NK-92 treated with Interleukin-12 subunit alpha and Interleukin-12 subunit beta, amount 100 ng/mL, for 24 hours (cell line): ENCODE results near the gene GLCE.
"Not testable (repeated sequence)": the region's sequence is repeated elsewhere in the genome, so short reads cannot be mapped to it uniquely, and the experiment has no call there.

Experiments used
- DNase-seq: peaks from one replicate; lab custom pipeline; 2025; lab: John Stamatoyannopoulos, UW

The GLCE gene

GRCh38 chr15:69299451-69299886 is 139.0 kb downstream of the GLCE start:
- no peak for DNase-seq

DNA sequence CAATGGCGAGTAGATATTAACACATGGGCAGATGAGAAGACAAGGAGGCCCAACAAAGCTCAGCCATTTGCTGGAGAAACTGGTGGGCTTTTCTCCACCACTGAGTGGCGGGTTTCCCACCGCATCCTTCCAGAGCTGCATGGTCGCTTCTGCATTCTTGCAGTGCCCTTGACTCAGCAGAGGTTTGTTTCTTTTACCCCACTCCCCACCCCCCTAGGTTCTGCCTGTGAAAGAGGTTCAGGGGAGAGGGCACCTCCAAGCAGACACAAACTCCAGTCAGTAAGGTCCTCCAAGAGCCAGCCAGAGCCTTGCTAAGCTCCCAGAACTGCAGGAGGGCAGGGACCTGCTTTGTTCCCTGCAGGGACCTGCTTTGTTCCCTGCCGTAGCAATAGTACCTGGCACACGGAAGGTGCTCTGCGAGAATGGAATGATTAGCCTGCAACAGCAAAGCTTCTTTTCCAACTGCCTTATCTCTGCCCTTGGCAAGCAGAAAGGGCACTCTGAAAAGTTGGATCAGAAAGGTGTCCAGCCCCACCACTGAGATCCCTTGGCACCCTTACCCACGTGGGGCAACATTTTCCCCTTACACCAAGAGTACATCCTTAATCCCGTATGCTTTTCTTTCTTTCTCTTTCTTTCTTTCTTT is 139.6 kb downstream of the GLCE start:
- DNase-seq, result no peak

- not testable (repeated sequence) for DNase-seq
These were observed 140.7 kb downstream of the GLCE start for GRCh38 chr15:69301101-69301500.

GRCh38 chr15:69302087-69302486 is 141.7 kb downstream of the GLCE start:
- not testable (repeated sequence) for DNase-seq

DNA sequence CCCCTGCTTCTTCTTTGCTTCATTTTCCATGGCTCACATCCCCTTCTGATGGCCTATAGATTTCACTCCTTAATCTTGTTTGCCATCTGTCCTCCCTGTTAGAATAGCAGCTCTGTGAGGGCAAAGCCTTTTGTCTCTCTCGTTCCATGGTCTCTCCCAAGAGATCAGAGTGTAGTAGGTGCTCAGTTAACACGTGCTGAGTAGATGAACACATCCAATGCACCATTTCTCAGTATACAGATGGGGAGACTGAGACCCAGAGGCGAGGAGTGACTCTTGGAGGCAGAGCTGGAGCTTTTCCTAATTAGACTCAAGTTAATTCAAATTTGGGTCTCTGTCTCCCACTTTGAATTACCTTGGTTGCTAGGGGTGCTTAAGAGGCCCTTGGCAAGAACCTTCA is 142.5 kb downstream of the GLCE start:
- no peak for DNase-seq

DNA sequence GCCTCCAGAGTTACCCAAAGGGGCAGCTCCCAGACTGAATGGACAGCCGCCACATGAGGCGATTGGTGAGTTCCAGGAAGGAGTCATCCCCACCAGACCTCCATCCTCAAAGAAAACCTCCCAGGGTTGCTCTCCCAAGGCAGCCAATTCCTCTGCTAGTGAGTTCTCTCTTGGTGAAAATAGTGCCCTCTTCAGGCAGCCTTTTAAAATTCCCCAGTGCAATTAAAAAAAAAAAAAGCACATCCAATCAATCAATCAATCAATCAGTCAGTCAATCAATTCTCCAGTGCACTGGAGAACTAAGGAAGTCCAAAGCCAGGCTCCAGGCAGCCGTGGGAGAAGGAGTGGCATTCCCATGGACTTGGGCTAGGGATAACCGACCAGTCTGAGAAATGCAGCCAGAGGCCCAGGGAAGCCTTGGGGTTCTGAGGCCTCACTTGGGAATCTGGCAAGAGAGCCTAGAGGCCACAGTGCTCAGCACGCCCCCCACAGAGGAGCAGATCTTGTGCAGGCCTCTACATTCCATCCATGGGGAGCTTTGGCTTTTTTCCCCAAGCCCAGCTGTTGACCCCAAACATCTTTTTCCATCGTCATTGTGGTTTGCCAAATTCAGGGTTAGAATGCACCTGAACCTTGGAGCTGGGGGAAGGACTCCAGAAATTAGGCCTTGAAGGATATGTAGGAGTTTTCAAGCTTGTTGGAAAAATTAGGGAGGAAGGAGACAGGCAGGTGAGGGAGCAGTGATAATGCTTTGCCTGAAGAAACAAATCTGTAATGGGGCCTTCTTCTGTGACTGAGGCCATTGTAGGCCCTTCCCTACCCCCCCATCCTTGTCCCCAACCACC is 143.1 kb downstream of the GLCE start:
- DNase-seq, result no peak

GRCh38 chr15:69304182-69304545 is 143.7 kb downstream of the GLCE start:
- no peak for DNase-seq

DNA sequence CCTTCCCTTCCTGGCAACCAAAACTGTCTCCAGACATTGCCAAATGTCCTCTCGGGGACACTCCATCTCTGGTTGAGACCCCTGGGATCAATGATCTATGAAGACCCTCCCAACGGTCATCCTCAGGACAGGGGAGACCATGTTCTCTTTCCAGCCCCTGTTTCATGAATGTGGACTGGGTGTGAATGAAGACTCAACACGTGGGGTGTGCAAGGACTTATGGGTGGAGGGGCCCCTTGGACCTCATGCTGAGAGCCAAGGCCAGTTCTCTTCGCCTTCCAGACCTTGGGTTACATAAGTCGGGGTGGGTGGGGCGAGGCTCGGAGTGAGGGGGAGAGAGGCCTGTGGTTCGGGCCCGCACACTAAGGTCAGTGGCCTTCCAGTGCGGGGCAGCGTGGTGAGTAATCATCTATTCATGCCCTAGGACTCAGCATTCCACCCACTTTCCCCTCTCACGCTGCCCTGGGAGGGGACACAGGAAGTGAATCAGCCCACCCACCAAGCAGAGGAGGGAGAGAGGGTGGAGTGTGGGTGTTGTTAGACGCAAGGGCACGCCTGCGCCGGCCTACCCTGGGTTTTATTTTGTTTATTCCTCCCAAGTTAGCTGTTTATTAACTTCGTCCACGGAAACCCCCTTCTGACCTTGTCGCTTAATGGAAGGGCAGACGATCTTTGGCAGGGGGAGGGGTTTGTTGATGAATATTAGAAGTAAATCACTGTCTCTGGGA is 144.9 kb downstream of the GLCE start:
- peak; percentile 15 for DNase-seq

GRCh38 chr15:69305933-69306568 is 145.6 kb downstream of the GLCE start:
- no peak for DNase-seq

DNA sequence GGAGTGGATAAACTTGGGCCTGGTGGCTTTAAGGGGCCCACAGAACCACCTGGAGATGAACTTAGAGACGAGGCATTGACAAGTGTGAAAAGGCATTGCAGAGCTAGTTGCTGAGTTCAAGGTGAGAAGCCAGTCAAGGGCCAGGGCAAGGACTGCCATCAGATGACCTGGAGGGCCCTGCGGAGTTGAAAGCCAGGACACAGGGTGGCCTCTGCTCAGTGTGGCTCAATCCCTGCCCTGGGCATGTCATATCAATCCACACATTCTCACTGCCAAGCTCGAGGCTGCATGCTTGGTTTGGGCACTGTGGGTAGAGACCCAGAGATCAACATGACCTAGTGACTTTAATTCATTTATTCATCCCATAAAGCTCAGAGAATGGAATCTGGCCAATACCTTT is 147.5 kb downstream of the GLCE start:
- DNase-seq, result no peak

GRCh38 chr15:69308949-69309348 is 148.5 kb downstream of the GLCE start:
- no peak for DNase-seq

DNA sequence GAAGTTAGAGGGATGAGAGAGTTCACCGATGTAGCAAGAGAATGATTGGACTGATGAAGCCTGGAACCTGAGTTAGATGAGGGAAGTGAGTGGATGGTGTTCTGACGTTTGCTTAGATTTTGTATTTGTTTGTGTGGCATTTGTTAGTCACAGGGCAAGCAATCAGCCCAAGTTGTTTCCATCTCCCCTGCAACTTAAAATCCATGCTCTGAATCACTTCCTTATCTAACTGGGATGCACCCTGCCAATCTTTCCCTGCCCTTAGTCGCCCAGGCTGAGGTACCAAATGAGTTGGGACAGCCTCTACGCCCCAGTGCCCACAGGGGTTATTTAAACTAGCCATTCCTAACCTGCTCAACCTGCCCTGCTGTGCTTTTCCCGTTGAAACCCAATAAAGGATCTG is 150.9 kb downstream of the GLCE start:
- no peak for DNase-seq

DNA sequence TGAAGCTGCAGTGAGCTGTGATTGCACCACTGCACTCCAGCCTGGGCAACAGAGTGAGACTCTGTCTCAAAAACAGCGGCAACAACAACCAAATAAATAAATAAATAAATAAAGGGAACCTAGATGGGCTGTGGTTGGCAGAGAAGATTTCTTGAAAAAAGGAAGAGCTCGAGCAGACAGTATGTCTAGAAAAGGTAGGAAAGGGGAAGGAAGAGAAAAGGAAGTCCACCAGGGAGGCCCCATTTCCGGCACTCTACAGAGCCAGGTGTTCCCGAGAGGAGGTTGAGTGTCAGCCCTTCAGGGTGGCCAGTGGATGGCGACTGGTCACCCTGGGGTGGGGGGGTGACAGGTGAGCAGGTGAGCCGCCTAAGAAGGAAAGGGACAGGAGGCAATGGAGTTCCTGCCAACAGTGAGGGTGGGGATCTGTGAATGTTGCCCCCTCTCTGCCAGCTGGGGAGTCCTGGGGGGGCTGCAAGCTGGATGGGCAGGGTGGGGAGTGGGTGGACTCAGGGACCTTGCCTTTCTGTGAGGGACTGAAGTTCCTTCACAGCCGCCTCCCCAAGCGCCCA is 153.1 kb downstream of the GLCE start:
- no peak for DNase-seq

- DNase-seq, result no peak
These were observed 153.7 kb downstream of the GLCE start for GRCh38 chr15:69314131-69314530.

- DNase-seq, result no peak
These were observed 154.3 kb downstream of the GLCE start for GRCh38 chr15:69314736-69315135.

- DNase-seq, result no peak
These were observed 155.1 kb downstream of the GLCE start for GRCh38 chr15:69315402-69316110.

DNA sequence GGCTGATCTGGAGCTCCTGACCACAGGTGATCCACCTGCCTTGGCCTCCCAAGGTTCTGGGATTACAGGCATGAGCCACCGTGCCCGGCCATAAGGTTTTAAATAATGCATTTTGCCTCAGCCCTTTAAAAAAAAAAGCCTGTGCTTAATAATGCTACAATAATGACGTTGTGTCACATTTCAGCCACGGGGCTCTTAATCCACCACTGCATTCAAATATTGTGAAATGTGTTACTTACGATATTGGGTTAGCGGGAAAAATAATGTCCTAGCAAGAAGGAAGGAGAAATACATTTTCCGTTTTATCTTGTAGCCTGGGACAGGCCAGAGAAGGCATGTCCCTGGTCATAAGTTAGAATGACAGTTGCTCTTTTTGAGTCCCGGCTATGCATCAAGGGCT is 155.9 kb downstream of the GLCE start:
- no peak for DNase-seq

DNA sequence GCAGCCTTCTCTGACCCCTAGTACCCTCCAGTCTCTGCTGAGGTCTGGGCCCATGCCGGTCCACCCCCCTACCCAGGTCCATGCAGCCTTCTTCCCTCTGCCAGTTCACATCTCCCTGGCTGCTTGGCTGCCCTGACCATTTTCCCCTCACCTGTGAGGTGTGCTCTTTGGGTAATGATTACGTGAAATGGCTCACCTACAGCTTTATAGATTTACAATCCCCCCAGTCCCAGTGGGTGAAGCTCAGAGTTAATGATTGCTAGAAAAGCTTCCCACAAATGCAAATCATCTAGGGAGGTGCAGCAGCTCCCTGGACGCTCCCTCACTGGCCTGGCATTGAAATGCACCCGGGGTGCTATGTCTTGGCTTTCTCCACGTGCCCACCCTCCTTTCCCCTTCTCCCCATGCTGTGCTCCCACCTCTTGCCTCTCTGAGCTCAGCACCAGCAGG is 157.0 kb downstream of the GLCE start:
- DNase-seq, result no peak

DNA sequence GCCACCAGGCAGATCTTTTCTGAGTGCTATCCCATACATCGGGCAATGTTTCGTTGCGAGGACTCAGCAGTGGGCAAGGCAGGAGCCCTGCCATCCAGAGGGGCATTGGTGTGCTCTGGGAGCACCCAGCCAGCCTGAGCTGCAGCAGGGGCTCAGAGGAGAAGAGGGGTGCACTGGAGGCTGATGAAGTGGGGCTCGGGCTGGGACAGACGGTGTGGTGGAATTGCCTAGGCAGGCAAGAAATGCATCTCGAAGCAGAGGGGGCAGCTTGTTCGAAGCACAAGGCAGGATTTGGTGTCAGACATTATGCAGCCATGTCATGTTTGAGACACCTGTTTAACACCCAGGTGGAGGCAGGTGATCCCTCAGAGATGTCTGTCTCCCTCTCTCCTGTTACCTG is 157.6 kb downstream of the GLCE start:
- DNase-seq, result no peak

DNA sequence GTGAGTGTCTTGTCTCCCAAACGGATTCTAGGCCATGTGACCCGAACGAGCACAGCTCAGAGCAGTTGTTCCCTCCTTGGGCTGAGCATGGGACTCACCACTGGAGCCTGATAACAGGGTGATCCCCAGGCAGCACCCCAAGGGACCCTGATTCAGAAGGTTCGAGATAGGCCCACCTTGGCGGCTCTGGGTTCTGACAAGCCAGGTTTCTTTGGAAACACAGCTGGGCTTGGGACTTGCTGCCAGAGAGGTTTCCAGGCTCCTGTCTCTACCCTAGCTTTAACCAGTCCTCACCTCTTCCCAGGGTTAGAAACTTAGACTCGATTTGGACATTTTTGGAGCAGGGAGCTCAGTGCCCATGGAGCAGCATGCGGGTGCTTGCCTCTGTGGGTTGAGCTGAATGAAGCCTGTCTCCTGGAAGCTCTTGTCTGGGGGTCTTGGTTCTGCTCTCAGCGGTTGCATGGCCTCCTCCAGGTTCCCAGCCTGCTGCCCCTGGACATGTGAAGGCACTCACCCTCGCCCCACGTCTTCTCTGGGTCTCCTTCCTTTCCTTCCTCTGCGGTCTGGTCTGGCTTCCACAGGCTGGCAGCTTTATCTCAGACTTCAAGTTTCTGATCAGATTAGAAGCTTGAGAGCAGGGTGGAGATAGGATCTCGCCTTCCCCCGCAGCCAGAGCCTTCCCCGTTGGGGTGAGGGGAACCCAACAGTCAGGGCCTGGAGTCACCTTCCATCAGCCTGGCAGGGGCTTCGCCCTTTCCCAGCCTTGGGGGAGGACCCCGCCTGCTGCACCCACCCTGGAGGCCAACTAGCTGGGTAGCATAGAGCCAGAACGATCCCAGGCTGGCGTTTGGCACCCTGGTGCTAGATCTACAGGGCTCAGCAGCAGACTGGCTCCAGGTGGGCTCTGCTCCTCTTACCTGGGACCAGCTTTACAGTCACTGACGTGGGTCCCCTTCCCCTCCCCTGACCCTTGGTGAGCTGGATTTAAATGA is 159.2 kb downstream of the GLCE start:
- no peak for DNase-seq
